Chondrocyte (in vitro differentiated cells): ENCODE results near the gene PRKAG2. TPM values are rescaled to one million over a fixed set of nuclear protein-coding genes. Genes with fewer than 3 reads are reported as not detected.

ENCODE experiments used
- DNase-seq: peaks from one replicate; pipeline ENCODE4 v3.0.0; 2021; ENCODE audit warnings: mixed read lengths, low spot score
- H3K27ac Mint-ChIP-seq: one replicate; pipeline ENCODE4 v1.8.0; 2021; ENCODE audit warnings: mild to moderate bottlenecking, moderate library complexity, mixed read lengths; ENCODE audit not compliant: unreplicated experiment
- H3K27me3 Mint-ChIP-seq: 2 replicates; pipeline ENCODE4 v1.8.0; 2021; ENCODE audit warnings: low read depth, mixed read lengths
- H3K36me3 Mint-ChIP-seq: 2 replicates; pipeline ENCODE4 v1.8.0; 2021; ENCODE audit warnings: low read depth, mixed read lengths
- H3K4me1 Mint-ChIP-seq: 2 replicates; pipeline ENCODE4 v1.8.0; 2021; ENCODE audit warnings: low read depth, mild to moderate bottlenecking, mixed read lengths
- H3K4me3 Mint-ChIP-seq: one replicate; pipeline ENCODE4 v1.8.0; 2021; ENCODE audit warnings: mild to moderate bottlenecking, moderate library complexity, mixed read lengths; ENCODE audit not compliant: unreplicated experiment
- H3K9me3 Mint-ChIP-seq: 2 replicates; pipeline ENCODE4 v1.8.0; 2021; ENCODE audit warnings: low read depth, mixed read lengths
- CTCF ChIP-seq: fragments of 200-600 bp; sonication (generic); IDR thresholded peaks from 2 replicates; pipeline ENCODE4 v1.5.0; 2021; ENCODE audit warnings: antibody characterized with exemption, mild to moderate bottlenecking, moderate library complexity
- total RNA-seq: library from RNA; stranded (reverse); gene quantifications from 3 replicates; pipeline ENCODE4 v1.2.1, GENCODE V29; 2021

Gene PRKAG2
- total RNA-seq, 1 donor from 2014 or later: 35.4 TPM

- no peak for DNase-seq
- Mint-ChIP-seq H3K36me3 (no peaks in the 10 kb centered on the region), H3K27ac (no peak overlapping the region), H3K4me1 (no peaks in the 10 kb centered on the region), H3K27me3 (peaks cover 33% of the 10 kb centered on the region), H3K4me3 (no peak overlapping the region), H3K9me3 (peaks cover 7% of the 10 kb centered on the region)
- TF ChIP-seq CTCF: no peak
These were observed 99.4 kb downstream of the PRKAG2 start for GRCh38 chr7:151777495-151777880.

GRCh38 chr7:151776876-151777494, 99.9 kb downstream of the PRKAG2 start:
- TF ChIP-seq CTCF: no peak
- H3K27ac Mint-ChIP-seq: no peak overlapping the region
- peaks cover 38% of the 10 kb centered on the region for H3K27me3 Mint-ChIP-seq
- peaks cover 7% of the 10 kb centered on the region for H3K9me3 Mint-ChIP-seq
- H3K36me3 Mint-ChIP-seq: peaks cover 3% of the 10 kb centered on the region
- no peaks in the 10 kb centered on the region for H3K4me1 Mint-ChIP-seq
- no peak overlapping the region for H3K4me3 Mint-ChIP-seq
- peak; percentile 55 for DNase-seq

- peak; percentile 32 for DNase-seq
- H3K4me3 Mint-ChIP-seq: no peak overlapping the region
- H3K27me3 Mint-ChIP-seq: peaks cover 43% of the 10 kb centered on the region
- no peak for TF ChIP-seq CTCF
- H3K27ac Mint-ChIP-seq: no peak overlapping the region
- no peaks in the 10 kb centered on the region for H3K4me1 Mint-ChIP-seq
- peaks cover 7% of the 10 kb centered on the region for H3K9me3 Mint-ChIP-seq
- H3K36me3 Mint-ChIP-seq: peaks cover 3% of the 10 kb centered on the region
These were observed 100.5 kb downstream of the PRKAG2 start for GRCh38 chr7:151776446-151776845.

- TF ChIP-seq CTCF: no peak
- Mint-ChIP-seq H3K27ac (no peak overlapping the region), H3K4me1 (no peaks in the 10 kb centered on the region), H3K4me3 (no peak overlapping the region), H3K27me3 (peaks cover 40% of the 10 kb centered on the region), H3K36me3 (peaks cover 3% of the 10 kb centered on the region), H3K9me3 (peaks cover 7% of the 10 kb centered on the region)
- DNase-seq: peak; percentile 54
These were observed 101.1 kb downstream of the PRKAG2 start for GRCh38 chr7:151775547-151776443.

- Mint-ChIP-seq H3K36me3 (peaks cover 3% of the 10 kb centered on the region), H3K4me3 (no peak overlapping the region), H3K27ac (no peak overlapping the region), H3K9me3 (peaks cover 7% of the 10 kb centered on the region), H3K27me3 (peaks cover 36% of the 10 kb centered on the region), H3K4me1 (no peaks in the 10 kb centered on the region)
- TF ChIP-seq CTCF: no peak
- peak; percentile 61 for DNase-seq
These were observed 102.0 kb downstream of the PRKAG2 start for GRCh38 chr7:151774951-151775350.
